H1 (cell line): ENCODE results near the gene DLGAP5. TPM values are rescaled to one million over a fixed set of nuclear protein-coding genes. Genes with fewer than 3 reads are reported as not detected.

ENCODE experiments used
- CTCF ChIA-PET: fragments of 300-600 bp; sonication (Branson Sonifier 250); formaldehyde crosslinking; loops from one replicate; lab custom pipeline; 2021; ENCODE audit not compliant: partially characterized antibody; lab: Charles Lee
- POLR2A ChIA-PET: fragments of 300-600 bp; sonication (Branson Sonifier 250); formaldehyde crosslinking; loops from one replicate; lab custom pipeline; 2021; ENCODE audit warnings: inconsistent platforms; ENCODE audit not compliant: partially characterized antibody; lab: Charles Lee
- DNase-seq, 2 experiments: peaks; one replicate each; pipeline versions ENCODE4 v3.0.0 to v3.0.0-alpha.2; 2010 to 2022; ENCODE audit warnings: low spot score in 2 of 2, low read depth in 1 of 2, mixed read lengths in 1 of 2
- FAIRE-seq: peaks from 2 replicates; lab custom pipeline; 2011; peaks lifted over from hg19 to GRCh38; lab: Jason Lieb, UNC
- H2AFZ ChIP-seq: 2 replicates; pipeline ENCODE4 v1.8.1; 2012; ENCODE audit warnings: low read length, inconsistent platforms
- H2AK5ac ChIP-seq: 2 replicates; pipeline ENCODE4 v1.6.1; 2013; ENCODE audit warnings: low read depth, low read length
- H2BK120ac ChIP-seq: replicated peaks from 2 replicates; pipeline ENCODE3; 2013; ENCODE audit warnings: low read depth, low read length, inconsistent platforms
- H2BK12ac ChIP-seq: 2 replicates; pipeline ENCODE4 v1.6.1; 2013; ENCODE audit warnings: low read depth, low read length
- H2BK15ac ChIP-seq: 2 replicates; pipeline ENCODE4 v1.6.1; 2013; ENCODE audit warnings: low read length
- H2BK20ac ChIP-seq: 2 replicates; pipeline ENCODE4 v1.6.1; 2013; ENCODE audit warnings: low read length
- H2BK5ac ChIP-seq: 2 replicates; pipeline ENCODE4 v1.6.1; 2013; ENCODE audit warnings: low read depth, low read length
- H3K14ac ChIP-seq: 2 replicates; pipeline ENCODE4 v1.6.1; 2013; ENCODE audit warnings: inconsistent platforms; ENCODE audit not compliant: insufficient read length
- H3K18ac ChIP-seq: 2 replicates; pipeline ENCODE4 v1.6.1; 2013; ENCODE audit warnings: low read length; ENCODE audit errors: extremely low read depth
- H3K23ac ChIP-seq: 2 replicates; pipeline ENCODE4 v1.6.1; 2013; ENCODE audit warnings: inconsistent platforms; ENCODE audit not compliant: insufficient read length
- H3K23me2 ChIP-seq: 2 replicates; pipeline ENCODE4 v1.6.1; 2013; ENCODE audit warnings: low read depth, low read length
- H3K27ac ChIP-seq: 2 replicates; pipeline ENCODE4 v1.6.1; 2011; ENCODE audit warnings: low read depth, low read length, inconsistent platforms
- H3K27me3 ChIP-seq, 4 experiments: replicated peaks in 1 of 4; 1 replicate in 1 of 4; 2 replicates in 3 of 4; pipeline versions ENCODE4 v1.6.1 to v1.8.1; 2011 to 2013; ENCODE audit warnings: low read length in 3 of 4, mild to moderate bottlenecking in 3 of 4, inconsistent platforms in 2 of 4, mixed read lengths in 2 of 4, moderate library complexity in 1 of 4; ENCODE audit not compliant: control insufficient read depth in 3 of 4, insufficient read depth in 3 of 4; ENCODE audit errors: extremely low read depth in 1 of 4
- H3K36me3 ChIP-seq, 4 experiments: 2 replicates each; pipeline versions ENCODE4 v1.6.1 to v1.8.1; 2011 to 2013; ENCODE audit warnings: mild to moderate bottlenecking in 4 of 4, low read length in 3 of 4, moderate library complexity in 2 of 4, control low read depth in 1 of 4, inconsistent platforms in 1 of 4; ENCODE audit not compliant: insufficient read depth in 4 of 4, control insufficient read depth in 2 of 4
- H3K4ac ChIP-seq: replicated peaks from 2 replicates; pipeline ENCODE3; 2013; ENCODE audit warnings: low read length, low read depth, mixed read lengths, inconsistent platforms; ENCODE audit not compliant: insufficient read length
- H3K4me1 ChIP-seq, 4 experiments: replicated peaks in 1 of 4; 1 replicate in 1 of 4; 2 replicates in 3 of 4; pipeline versions ENCODE4 v1.6.1 to v1.8.1; 2011 to 2013; ENCODE audit warnings: low read length in 3 of 4, inconsistent platforms in 2 of 4, mixed read lengths in 1 of 4; ENCODE audit not compliant: insufficient read depth in 4 of 4, control insufficient read depth in 3 of 4
- H3K4me2 ChIP-seq, 2 experiments: 2 replicates each; pipeline versions ENCODE4 v1.6.1 to v1.8.1; 2011 to 2013; ENCODE audit warnings: low read depth in 2 of 2, low read length in 2 of 2, control low read depth in 1 of 2, inconsistent platforms in 1 of 2, mild to moderate bottlenecking in 1 of 2; ENCODE audit not compliant: insufficient read depth in 1 of 2
- H3K4me3 ChIP-seq, 4 experiments: fragments of 200-600, 300-600 bp in 1 of 4; sonication (generic), shearing (Covaris generic), sonication (Bioruptor Twin) in 1 of 4; 2 replicates each; pipeline versions ENCODE4 v1.5.1 to v1.8.1; 2011 to 2016; ENCODE audit warnings: low read length in 4 of 4, low read depth in 3 of 4, control low read depth in 2 of 4, inconsistent platforms in 2 of 4, mild to moderate bottlenecking in 2 of 4, mixed read lengths in 1 of 4, moderate library complexity in 1 of 4; ENCODE audit not compliant: insufficient read depth in 2 of 4; ENCODE audit errors: extremely low read depth in 1 of 4
- H3K56ac ChIP-seq: replicated peaks from 2 replicates; pipeline ENCODE3; 2013; ENCODE audit warnings: low read depth, mild to moderate bottlenecking, mixed read lengths, low read length, inconsistent platforms; ENCODE audit not compliant: insufficient read length
- H3K79me1 ChIP-seq: 2 replicates; pipeline ENCODE4 v1.6.1; 2013; ENCODE audit warnings: low read depth, low read length, control low read depth
- H3K79me2 ChIP-seq, 2 experiments: 2 replicates each; pipeline versions ENCODE4 v1.6.1 to v1.8.1; 2012 to 2013; ENCODE audit warnings: low read length in 2 of 2, mild to moderate bottlenecking in 2 of 2, inconsistent platforms in 1 of 2; ENCODE audit not compliant: insufficient read depth in 2 of 2, control insufficient read depth in 1 of 2
- H3K9ac ChIP-seq, 4 experiments: replicated peaks in 1 of 4; 1 replicate in 1 of 4; 2 replicates in 3 of 4; pipeline versions ENCODE4 v1.6.1 to v1.8.1; 2011 to 2013; ENCODE audit warnings: low read depth in 3 of 4, low read length in 3 of 4, control low read depth in 2 of 4, mild to moderate bottlenecking in 2 of 4, moderate library complexity in 2 of 4, inconsistent platforms in 1 of 4; ENCODE audit errors: extremely low read depth in 1 of 4
- H3K9me3 ChIP-seq, 2 experiments: 2 replicates each; pipeline versions ENCODE4 v1.6.1 to v1.8.1; 2012 to 2013; ENCODE audit warnings: mild to moderate bottlenecking in 2 of 2, moderate library complexity in 2 of 2, control low read depth in 1 of 2, inconsistent platforms in 1 of 2, low read depth in 1 of 2, low read length in 1 of 2, mixed read lengths in 1 of 2; ENCODE audit not compliant: insufficient read depth in 2 of 2
- H4K20me1 ChIP-seq, 2 experiments: replicated peaks in 1 of 2; 2 replicates each; pipeline versions ENCODE3 to v1.8.1; 2011 to 2013; ENCODE audit warnings: inconsistent platforms in 2 of 2, low read length in 2 of 2, mild to moderate bottlenecking in 1 of 2; ENCODE audit not compliant: insufficient read depth in 2 of 2, control insufficient read depth in 1 of 2
- H4K5ac ChIP-seq: 2 replicates; pipeline ENCODE4 v1.6.1; 2013; ENCODE audit warnings: low read length, low read depth, mixed read lengths, inconsistent platforms; ENCODE audit not compliant: insufficient read length
- H4K8ac ChIP-seq: 2 replicates; pipeline ENCODE4 v1.8.0; 2013; ENCODE audit warnings: mild to moderate bottlenecking, moderate library complexity, low read length, inconsistent platforms; ENCODE audit not compliant: insufficient read depth; ENCODE audit errors: extremely low read depth
- H4K91ac ChIP-seq: replicated peaks from 2 replicates; pipeline ENCODE3; 2013; ENCODE audit warnings: low read length, mixed read lengths, inconsistent platforms; ENCODE audit not compliant: insufficient read length
- CBX8 ChIP-seq: fragments of 300-800, 300-1000 bp; sonication (generic); IDR thresholded peaks from 2 replicates; pipeline ENCODE4 v1.7.1; 2016; ENCODE audit warnings: low read depth, low read length, borderline replicate concordance
- EGR1 ChIP-seq: IDR thresholded peaks from 2 replicates; pipeline ENCODE4 v1.6.1; 2011; ENCODE audit warnings: low read depth, low read length, borderline replicate concordance
- EZH2 ChIP-seq: fragments of 200-600 bp; sonication (generic); IDR thresholded peaks from 2 replicates; pipeline ENCODE4 v1.7.1; 2012; ENCODE audit warnings: low read depth, mild to moderate bottlenecking, moderate library complexity, low read length, inconsistent platforms; ENCODE audit not compliant: severe bottlenecking
- HDAC2 ChIP-seq, 2 experiments: fragments of 300-600 bp in 1 of 2; sonication (generic) in 1 of 2; IDR thresholded peaks; 2 replicates each; pipeline ENCODE4 v1.6.1; 2011 to 2012; ENCODE audit warnings: low read depth in 2 of 2, low read length in 2 of 2, mild to moderate bottlenecking in 2 of 2, moderate library complexity in 2 of 2, borderline replicate concordance in 1 of 2, inconsistent platforms in 1 of 2
- KDM5A ChIP-seq: fragments of 200-600 bp; IDR thresholded peaks from 2 replicates; pipeline ENCODE4 v1.7.1; 2012; ENCODE audit warnings: mild to moderate bottlenecking, low read length, inconsistent platforms, mixed read lengths
- NRF1 ChIP-seq: IDR thresholded peaks from 2 replicates; pipeline ENCODE4 v1.6.1; 2011; ENCODE audit warnings: mild to moderate bottlenecking, low read depth, low read length, improper control_type of control experiment
- POLR2AphosphoS5 ChIP-seq: IDR thresholded peaks from 2 replicates; pipeline ENCODE4 v1.6.1; 2011; ENCODE audit warnings: low read depth, low read length
- RAD21 ChIP-seq, 2 experiments: IDR thresholded peaks in 1 of 2; conservative IDR thresholded peaks in 1 of 2; 2 replicates each; pipeline ENCODE4 v1.6.1; 2011; ENCODE audit warnings: low read depth in 2 of 2, low read length in 2 of 2, improper control_type of control experiment in 1 of 2, inconsistent platforms in 1 of 2, mild to moderate bottlenecking in 1 of 2, moderate library complexity in 1 of 2
- TCF12 ChIP-seq: IDR thresholded peaks from 2 replicates; pipeline ENCODE4 v1.6.1; 2011; ENCODE audit warnings: low read depth, mild to moderate bottlenecking, low read length
- TEAD4 ChIP-seq: IDR thresholded peaks from 2 replicates; pipeline ENCODE4 v1.6.1; 2012; ENCODE audit warnings: low read depth, low read length, inconsistent platforms, mixed read lengths
- ZNF274 ChIP-seq: IDR thresholded peaks from 2 replicates; pipeline ENCODE4 v1.7.0; 2012; ENCODE audit warnings: low read length, borderline replicate concordance; ENCODE audit errors: extremely low read depth
- WGBS, 2 experiments: shearing (Covaris generic) in 1 of 2; methylation state at CpG; one replicate each; pipeline versions ENCODE4 v1.1.6 to v1.1.7; 2013 to 2015; ENCODE audit warnings: low lambda C conversion rate in 2 of 2, mixed read lengths in 2 of 2, inconsistent platforms in 1 of 2, low coverage in 1 of 2, missing lambda C conversion rate in 1 of 2; ENCODE audit not compliant: insufficient replicate concordance in 2 of 2, insufficient coverage in 1 of 2, insufficient read length in 1 of 2; ENCODE audit errors: extremely low coverage in 1 of 2, missing lambda C conversion rate in 1 of 2; 5-methylcytosine and 5-hydroxymethylcytosine counted together
- polyA plus RNA-seq, 7 experiments: library from polyadenylated mRNA; depleted of rRNA in 3 of 7; stranded (reverse) in 5 of 7; unstranded in 2 of 7; fragments of >200 nt in 5 of 7; fragments of 200-250 nt in 2 of 7; gene quantifications; 1 replicate in 5 of 7; 2 replicates in 1 of 7; 4 replicates in 1 of 7; pipeline versions ENCODE4 v1.2.1 to v1.2.3, GENCODE V29; 2011 to 2013; ENCODE audit warnings: missing spikeins in 2 of 7, mixed read lengths in 2 of 7
- total RNA-seq: library from RNA; stranded (reverse); fragmentation: NEBNext Ultra II Directional; extraction: Animal tissue kit (Norgen Biotek cat#: 25700); gene quantifications from 2 replicates; pipeline ENCODE4 v1.2.1, GENCODE V29; 2021
- TF ChIP-seq, protein P1 (sequence below): IDR thresholded peaks from 2 replicates; pipeline ENCODE4 v1.6.1; 2012; ENCODE audit warnings: inconsistent platforms

Gene DLGAP5
- total and polyA plus RNA-seq, 2 of the 8 experiments (the other 6 are each of a cell fraction or from before 2014, with no cell fraction given), result 16.9 to 155 TPM

DNA sequence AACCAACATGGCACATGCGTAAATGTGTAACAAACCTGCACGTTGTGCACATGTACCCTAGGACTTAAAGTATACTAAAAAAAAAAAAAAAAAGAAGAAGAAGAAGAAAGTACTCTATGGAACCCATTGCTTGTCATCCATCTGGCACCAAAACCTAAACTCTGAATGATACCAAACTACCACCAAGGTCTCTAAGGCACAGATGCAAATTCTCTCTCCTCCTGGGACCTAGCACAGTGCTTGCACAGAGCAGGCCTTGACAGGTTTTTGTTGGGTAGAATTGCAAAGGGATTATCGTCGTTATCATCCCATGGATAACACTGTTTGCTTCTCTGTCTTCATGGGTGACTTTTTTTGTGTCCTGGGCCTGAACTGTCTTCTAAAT, 75.5 kb downstream of the DLGAP5 start:
- Histone ChIP-seq H3K4me2 (no peak overlapping the region), H3K56ac (no peak overlapping the region), H2BK20ac (no peak overlapping the region), H2BK15ac (no peak overlapping the region), H3K27ac (no peak overlapping the region), H3K36me3 (no peaks in the 10 kb centered on the region), H2AFZ (no peak overlapping the region), H4K20me1 (no peaks in the 10 kb centered on the region), H4K8ac (no peak overlapping the region), H3K79me1 (no peaks in the 10 kb centered on the region), H2BK5ac (no peak overlapping the region), H3K23ac (no peak overlapping the region), H3K14ac (no peak overlapping the region), H3K27me3 (no peaks in the 10 kb centered on the region; a peak in 1 of 7 replicates), H3K4me3 (no peak overlapping the region), H2BK120ac (no peak overlapping the region), H3K4ac (no peak overlapping the region), H3K9me3 (no peaks in the 10 kb centered on the region), H3K23me2 (no peaks in the 10 kb centered on the region; the same call in 1 of the 2 replicates), H2AK5ac (no peak overlapping the region), H3K4me1 (peaks cover 0 to 3% (median 1%) of the 10 kb centered on the region in 4 experiments; a peak in 3 of 7 replicates), H4K91ac (no peak overlapping the region), H2BK12ac (no peak overlapping the region), H4K5ac (no peak overlapping the region), H3K79me2 (no peaks in the 10 kb centered on the region), H3K18ac (no peak overlapping the region), H3K9ac (no peak overlapping the region)
- 92% methylated on average over 2 of the region's 4 CpGs; no CpG with 5 or more reads in 1 of the 2 experiments for WGBS, 2 experiments
- no peak for DNase-seq
- POLR2A ChIA-PET, result interaction anchor here (4.0 kb wide), 1 partner anchor 13 kb away, joined by 15 read pairs; no protein-coding TSS in a partner anchor
- FAIRE-seq, result no peak
- CTCF ChIA-PET, result interaction anchor here (0.6 to 3.8 kb wide), 2 partner anchors 23 to 24 kb away, joined by 3 to 16 read pairs; no protein-coding TSS in a partner anchor
- no peak for TF ChIP-seq ZNF274
- TF ChIP-seq EGR1, result no peak
- TF ChIP-seq, protein P1, sequence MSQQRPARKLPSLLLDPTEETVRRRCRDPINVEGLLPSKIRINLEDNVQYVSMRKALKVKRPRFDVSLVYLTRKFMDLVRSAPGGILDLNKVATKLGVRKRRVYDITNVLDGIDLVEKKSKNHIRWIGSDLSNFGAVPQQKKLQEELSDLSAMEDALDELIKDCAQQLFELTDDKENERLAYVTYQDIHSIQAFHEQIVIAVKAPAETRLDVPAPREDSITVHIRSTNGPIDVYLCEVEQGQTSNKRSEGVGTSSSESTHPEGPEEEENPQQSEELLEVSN, result no peak
- no peak for TF ChIP-seq TEAD4
- no peak for TF ChIP-seq NRF1
- TF ChIP-seq CBX8, result no peak
- no peak for TF ChIP-seq KDM5A
- TF ChIP-seq TCF12, result no peak
- TF ChIP-seq RAD21 (IDR thresholded peaks at IDR 0.05 in 1 of 2, conservative IDR thresholded peaks at IDR 0.05 in 1 of 2; ENCODE audit: low read depth in 2 of 2, low read length in 2 of 2), result no peak
- TF ChIP-seq HDAC2 (IDR thresholded peaks at IDR 0.05; ENCODE audit: borderline replicate concordance in 1 of 2, low read depth in 2 of 2, low read length in 2 of 2), result no peak
- no peak for TF ChIP-seq POLR2AphosphoS5
- no peak for TF ChIP-seq EZH2
